Pancreas (tissue), 10 donors: Measurements from ENCODE around the gene PEX14. TPM values are rescaled to one million over a fixed set of nuclear protein-coding genes. Genes with fewer than 3 reads are reported as not detected.
A peak's percentile ranks its signal among the peaks of the same experiment; 100 is the strongest.

Source experiments
- ATAC-seq, 4 donors: fragments of 200-7000 bp; cut with Tn5 transposase; one replicate each; pipeline versions ENCODE4 v1.8.0 to v1.9.1; 2020; ENCODE audit warnings: mild to moderate bottlenecking in 4 of 4, moderate library complexity in 4 of 4
- DNase-seq, 6 donors: peaks; one replicate each; pipeline ENCODE4 v3.0.0-alpha.2; 2020
- FAIRE-seq: peaks from 2 replicates; lab custom pipeline; 2012; peaks lifted over from hg19 to GRCh38; lab: Jason Lieb, UNC
- H3K27ac ChIP-seq, 4 donors: fragments of 200-600 bp; sonication (generic); 1 replicate in 3 of 4; 2 replicates in 1 of 4; pipeline versions ENCODE4 v1.5.0 to v1.8.0; 2020
- H3K27me3 ChIP-seq, 4 donors: fragments of 200-600 bp; one replicate each; pipeline ENCODE4 v1.8.0; 2021
- H3K36me3 ChIP-seq, 3 donors: fragments of 200-600 bp; sonication (generic) in 1 of 3; one replicate each; pipeline versions ENCODE4 v1.5.0 to v1.8.0; 2020 to 2021
- H3K4me1 ChIP-seq, 3 donors: fragments of 200-600 bp; one replicate each; pipeline ENCODE4 v1.8.0; 2021
- H3K4me3 ChIP-seq, 4 donors: fragments of 200-600 bp; sonication (generic) in 2 of 4; one replicate each; pipeline versions ENCODE4 v1.5.0 to v1.8.0; 2020 to 2021
- H3K9me3 ChIP-seq, 4 donors: fragments of 200-600 bp; one replicate each; pipeline ENCODE4 v1.8.0; 2021
- WGBS, 2 donors: extraction: QIAGEN DNeasy Blood & Tissue Kit; methylation state at CpG; one replicate each; pipeline ENCODE4 v1.1.7; 2013; 5-methylcytosine and 5-hydroxymethylcytosine counted together
- intact Hi-C, 3 donors: fragments of 100-400 bp; cut with DNase I; formaldehyde crosslinking; loops; one replicate each; pipeline versions ENCODE4 v1.11.1 to v1.14.2; 2022
- polyA plus RNA-seq, 2 donors: library from polyadenylated mRNA; stranded (reverse); fragments of 200-250 nt; gene quantifications; one replicate each; pipeline ENCODE4 v1.2.3, GENCODE V29; 2013
- total RNA-seq, 6 donors: library from RNA; stranded (reverse); fragmentation: NEBNext Ultra II Directional in 4 of 6; extraction: Animal tissue kit (Norgen Biotek cat#: 25700) in 4 of 6; gene quantifications; one replicate each; pipeline versions ENCODE4 v1.2.1 to v1.2.4, GENCODE V29; 2021 to 2023
- TF ChIP-seq, protein P1 (sequence below), 4 donors: fragments of 200-600 bp; sonication (generic) in 3 of 4; IDR thresholded peaks; one replicate each; pipeline versions ENCODE4 v1.5.0 to v1.8.0; 2021; ENCODE audit warnings: antibody characterized with exemption in 4 of 4
- donor health status: healthy with polysubstance abuse.
- donor health status: DM: no; HTN: no; CAD: no; lungs with moderate emphysema.
- donor health status: DM: no; HTN: no; CAD: no.
- donor health status: control.
- donor health status: control.
- donor health status: Bipolar disorder and iron deficiency.
- donor health status: DM: yes; HTN: yes; CAD: no.
- donor health status: DM: no; HTN: no; CAD: no.
- donor health status: DM: no; HTN: no; CAD: no.
- donor health status: DM: yes; HTN: yes; CAD: no.

Gene PEX14
- total and polyA plus RNA-seq, 8 donors, result 6.0 to 12.8 (median 8.2) TPM

DNA sequence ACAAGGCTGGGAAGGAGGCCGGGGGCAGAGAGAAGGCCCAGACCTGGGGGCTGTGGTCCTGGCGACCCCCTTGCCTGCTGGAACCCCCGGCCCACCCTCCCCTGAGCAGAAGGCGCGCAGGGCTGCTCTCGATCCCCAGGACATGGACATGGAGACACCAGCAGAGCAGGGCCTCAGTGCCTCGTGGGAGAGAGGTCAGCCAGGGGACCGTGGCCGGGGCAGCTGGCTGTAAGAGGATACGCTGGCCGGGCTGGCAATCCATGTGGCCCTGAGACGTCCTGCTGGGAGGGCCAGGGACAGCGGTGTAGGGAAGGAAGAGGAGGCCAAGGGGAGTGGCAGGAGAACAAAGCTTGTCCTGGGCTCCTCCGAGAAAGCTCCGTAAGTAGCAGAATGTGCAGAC, 189.5 kb downstream of the PEX14 start:
- DNase-seq, result no peak
- Histone ChIP-seq H3K27me3 (no peaks in the 10 kb centered on the region), H3K4me1 (peaks cover 0 to 15% (median 0%) of the 10 kb centered on the region in 3 donors), H3K36me3 (peaks cover 0 to 6% (median 0%) of the 10 kb centered on the region in 3 donors), H3K4me3 (no peak overlapping the region), H3K9me3 (no peaks in the 10 kb centered on the region), H3K27ac (peak overlapping the region in 1 of 4 donors; percentile 44)
- intact Hi-C loops, result no loop called here
- TF ChIP-seq, protein P1, sequence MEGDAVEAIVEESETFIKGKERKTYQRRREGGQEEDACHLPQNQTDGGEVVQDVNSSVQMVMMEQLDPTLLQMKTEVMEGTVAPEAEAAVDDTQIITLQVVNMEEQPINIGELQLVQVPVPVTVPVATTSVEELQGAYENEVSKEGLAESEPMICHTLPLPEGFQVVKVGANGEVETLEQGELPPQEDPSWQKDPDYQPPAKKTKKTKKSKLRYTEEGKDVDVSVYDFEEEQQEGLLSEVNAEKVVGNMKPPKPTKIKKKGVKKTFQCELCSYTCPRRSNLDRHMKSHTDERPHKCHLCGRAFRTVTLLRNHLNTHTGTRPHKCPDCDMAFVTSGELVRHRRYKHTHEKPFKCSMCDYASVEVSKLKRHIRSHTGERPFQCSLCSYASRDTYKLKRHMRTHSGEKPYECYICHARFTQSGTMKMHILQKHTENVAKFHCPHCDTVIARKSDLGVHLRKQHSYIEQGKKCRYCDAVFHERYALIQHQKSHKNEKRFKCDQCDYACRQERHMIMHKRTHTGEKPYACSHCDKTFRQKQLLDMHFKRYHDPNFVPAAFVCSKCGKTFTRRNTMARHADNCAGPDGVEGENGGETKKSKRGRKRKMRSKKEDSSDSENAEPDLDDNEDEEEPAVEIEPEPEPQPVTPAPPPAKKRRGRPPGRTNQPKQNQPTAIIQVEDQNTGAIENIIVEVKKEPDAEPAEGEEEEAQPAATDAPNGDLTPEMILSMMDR (IDR thresholded peaks at IDR 0.05), result no peak
- FAIRE-seq, result no peak
- ATAC-seq, result peak in 3 of 4 donors; percentile 36 to 50 (median 49)
- 57 to 58% methylated on average over 14 to 15 of the region's 15 CpGs for WGBS, 2 donors

GRCh38 chr1:10665226-10665625, 190.5 kb downstream of the PEX14 start:
- H3K27me3 ChIP-seq, result no peaks in the 10 kb centered on the region
- no peak overlapping the region for H3K4me3 ChIP-seq
- H3K27ac ChIP-seq, result no peak overlapping the region
- H3K36me3 ChIP-seq, result no peaks in the 10 kb centered on the region
- ATAC-seq (no peak), FAIRE-seq (no peak), DNase-seq (no peak)
- H3K9me3 ChIP-seq, result no peaks in the 10 kb centered on the region
- WGBS, 2 donors, result 96 to 97% methylated on average over 31 of the region's 31 CpGs
- peaks cover 0 to 15% (median 0%) of the 10 kb centered on the region in 3 donors for H3K4me1 ChIP-seq
- TF ChIP-seq, protein P1 (IDR thresholded peaks at IDR 0.05), result no peak
- intact Hi-C loops, result no loop called here

- Histone ChIP-seq H3K27me3 (no peaks in the 10 kb centered on the region), H3K4me1 (peaks cover 0 to 15% (median 0%) of the 10 kb centered on the region in 3 donors), H3K4me3 (no peak overlapping the region), H3K27ac (peak overlapping the region in 2 of 4 donors; percentile 13 to 24), H3K9me3 (no peaks in the 10 kb centered on the region), H3K36me3 (no peaks in the 10 kb centered on the region)
- ATAC-seq (peak; percentile 52 to 73 (median 66)), DNase-seq (peak in 5 of 6 donors; percentile 56 to 80 (median 65)), FAIRE-seq (no peak)
- WGBS, 2 donors, result 76 to 79% methylated on average over 33 to 36 of the region's 36 CpGs
- intact Hi-C loops, result no loop called here
- TF ChIP-seq, protein P1 (IDR thresholded peaks at IDR 0.05), result no peak
Observed at GRCh38 chr1:10665930-10666850, 191.4 kb downstream of the PEX14 start.

DNA sequence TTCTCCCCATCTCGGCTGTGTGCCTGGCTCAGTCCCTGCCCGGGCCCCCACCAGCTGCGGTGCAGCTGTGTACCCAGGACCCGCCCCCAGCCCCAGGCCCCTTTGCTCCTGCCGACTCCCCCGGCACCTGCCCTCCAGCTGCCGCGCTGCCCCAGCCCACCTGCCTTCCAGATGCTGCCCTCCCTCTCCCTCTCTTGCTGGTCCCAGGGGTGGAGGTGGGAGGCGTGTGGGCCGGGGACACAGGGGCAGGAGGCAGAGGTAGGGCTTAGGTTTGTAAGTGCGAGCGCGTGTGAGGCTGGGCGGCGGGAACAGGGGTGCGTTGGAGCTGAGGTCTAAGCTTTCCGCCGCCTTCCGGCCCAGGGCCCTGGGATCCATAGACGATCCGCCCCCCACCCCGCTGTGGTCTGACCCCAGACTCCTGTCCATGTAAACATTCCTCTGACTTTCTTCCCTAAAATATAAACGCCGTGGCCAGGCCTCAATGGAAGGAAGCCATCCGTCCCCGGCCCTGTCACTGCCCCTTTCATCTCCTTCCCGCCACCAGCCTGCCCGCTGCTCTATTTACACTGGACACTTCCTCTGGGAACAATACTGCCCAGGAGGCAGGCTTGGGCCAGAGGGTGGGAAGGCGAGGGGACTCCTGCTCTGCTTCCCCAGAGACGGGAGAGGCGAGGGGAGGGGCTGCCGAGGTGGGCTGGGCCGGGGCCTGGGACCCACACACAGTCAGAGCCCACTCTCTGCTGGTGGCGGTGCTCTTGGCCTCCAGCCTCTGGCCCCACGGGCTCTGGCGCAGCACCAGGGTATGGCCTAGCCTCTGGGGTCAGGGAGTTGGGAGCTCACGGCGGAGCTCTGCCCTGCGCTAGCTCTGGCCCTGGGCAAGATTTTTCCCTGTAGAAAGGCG, 193.4 kb downstream of the PEX14 start:
- H3K9me3 ChIP-seq, result no peaks in the 10 kb centered on the region
- FAIRE-seq (no peak), DNase-seq (no peak), ATAC-seq (no peak)
- TF ChIP-seq, protein P1 (IDR thresholded peaks at IDR 0.05), result no peak
- H3K4me3 ChIP-seq, result no peak overlapping the region
- peak overlapping the region in 1 of 4 donors; percentile 2 for H3K27ac ChIP-seq
- no peaks in the 10 kb centered on the region for H3K36me3 ChIP-seq
- WGBS, 2 donors, result 78 to 82% methylated on average over 37 to 40 of the region's 40 CpGs
- intact Hi-C loops, result no loop called here
- H3K27me3 ChIP-seq, result no peaks in the 10 kb centered on the region
- H3K4me1 ChIP-seq, result peaks cover 0 to 15% (median 0%) of the 10 kb centered on the region in 3 donors
